Naive thymus-derived CD4-positive, alpha-beta T cell (primary cell): Measurements from ENCODE around the gene PPP1R12B. TPM values are rescaled to one million over a fixed set of nuclear protein-coding genes. Genes with fewer than 3 reads are reported as not detected.
"Not testable (repeated sequence)": the region's sequence is repeated elsewhere in the genome, so short reads cannot be mapped to it uniquely, and the experiment has no call there.

Source experiments
- ATAC-seq: fragments of 150-1000 bp; cut with Tn5 transposase; 2 replicates; pipeline ENCODE4 v1.10.0; 2021; ENCODE audit warnings: mild to moderate bottlenecking, moderate library complexity
- CTCF ChIA-PET: fragments of 350-600 bp; sonication (Branson Sonifier 250); formaldehyde crosslinking; loops from one replicate; lab custom pipeline; 2021; ENCODE audit warnings: antibody characterized with exemption; lab: Charles Lee
- POLR2A ChIA-PET: fragments of 350-600 bp; sonication (Branson Sonifier 250); formaldehyde crosslinking; loops from one replicate; lab custom pipeline; 2021; ENCODE audit warnings: antibody characterized with exemption, inconsistent platforms; lab: Charles Lee
- DNase-seq, 9 donors: peaks; one replicate each; pipeline versions ENCODE4 v3.0.0 to v3.0.0-alpha.2; 2020 to 2022; ENCODE audit warnings: mixed read lengths in 1 of 9
- H3K27ac ChIP-seq: one replicate; pipeline ENCODE4 v1.7.0; 2013; ENCODE audit warnings: mild to moderate bottlenecking, low read depth, low read length, moderate library complexity
- H3K27me3 ChIP-seq, 2 donors: one replicate each; pipeline ENCODE4 v1.7.0; 2013; ENCODE audit warnings: low read length in 2 of 2, mild to moderate bottlenecking in 2 of 2, moderate library complexity in 2 of 2; ENCODE audit not compliant: control insufficient read depth in 2 of 2, insufficient read depth in 2 of 2
- H3K36me3 ChIP-seq, 3 experiments: 1 replicate in 2 of 3; 2 replicates in 1 of 3; pipeline ENCODE4 v1.7.0; 2013; ENCODE audit warnings: low read length in 3 of 3, mild to moderate bottlenecking in 3 of 3, moderate library complexity in 1 of 3; ENCODE audit not compliant: insufficient read depth in 3 of 3, control insufficient read depth in 2 of 3
- H3K4me1 ChIP-seq, 2 donors: one replicate each; pipeline ENCODE4 v1.7.0; 2013; ENCODE audit warnings: low read length in 2 of 2, mild to moderate bottlenecking in 2 of 2, moderate library complexity in 1 of 2; ENCODE audit not compliant: control insufficient read depth in 2 of 2, insufficient read depth in 2 of 2
- H3K4me3 ChIP-seq: 2 replicates; pipeline ENCODE4 v1.7.0; 2013; ENCODE audit warnings: mild to moderate bottlenecking, low read length
- H3K9me3 ChIP-seq, 3 experiments: 1 replicate in 2 of 3; 2 replicates in 1 of 3; pipeline ENCODE4 v1.7.0; 2013; ENCODE audit warnings: low read length in 3 of 3; ENCODE audit not compliant: control insufficient read depth in 2 of 3
- H3K27ac Mint-ChIP-seq, 9 donors: one replicate each; pipeline ENCODE4 v1.8.0; 2020 to 2022; ENCODE audit warnings: mixed read lengths in 9 of 9, mild to moderate bottlenecking in 8 of 9, moderate library complexity in 5 of 9, inconsistent platforms in 2 of 9
- H3K27me3 Mint-ChIP-seq, 5 donors: one replicate each; pipeline ENCODE4 v1.8.0; 2021 to 2022; ENCODE audit warnings: mixed read lengths in 5 of 5, mild to moderate bottlenecking in 1 of 5
- H3K36me3 Mint-ChIP-seq, 5 donors: one replicate each; pipeline ENCODE4 v1.8.0; 2020 to 2022; ENCODE audit warnings: mixed read lengths in 5 of 5, mild to moderate bottlenecking in 3 of 5, inconsistent platforms in 1 of 5
- H3K4me1 Mint-ChIP-seq, 7 donors: one replicate each; pipeline ENCODE4 v1.8.0; 2020 to 2022; ENCODE audit warnings: mixed read lengths in 7 of 7, mild to moderate bottlenecking in 3 of 7, inconsistent platforms in 1 of 7
- H3K4me3 Mint-ChIP-seq, 10 donors: one replicate each; pipeline ENCODE4 v1.8.0; 2020 to 2022; ENCODE audit warnings: mild to moderate bottlenecking in 10 of 10, mixed read lengths in 10 of 10, moderate library complexity in 6 of 10, inconsistent platforms in 2 of 10
- H3K9me3 Mint-ChIP-seq, 11 donors: one replicate each; pipeline ENCODE4 v1.8.0; 2020 to 2022; ENCODE audit warnings: mixed read lengths in 11 of 11, mild to moderate bottlenecking in 4 of 11, inconsistent platforms in 1 of 11, moderate library complexity in 1 of 11
- intact Hi-C, 2 donors: fragments of 100-400 bp; cut with micrococcal nuclease; formaldehyde crosslinking; loops; one replicate each; pipeline ENCODE4 v1.15.1; 2023
- polyA plus RNA-seq, 2 donors: library from polyadenylated mRNA; unstranded; fragments of 300-500 nt; fragmentation: Illumina TruSeq; gene quantifications; one replicate each; pipeline ENCODE4 v1.2.3, GENCODE V29; 2021
- total RNA-seq, 6 experiments: library from RNA in 5 of 6; stranded (reverse) in 5 of 6; gene quantifications; 1 replicate in 5 of 6; 2 replicates in 1 of 6; pipeline ENCODE4 v1.2.3 and lab custom pipeline; 2021 to 2026

PPP1R12B gene
- total and polyA plus RNA-seq, 7 experiments from 2014 or later = 5.2 to 38.1 (median 26.8) TPM

GRCh38 chr1:202479661-202480060, 131.2 kb downstream of the PPP1R12B start:
- H3K27ac Mint-ChIP-seq, H3K4me3 Mint-ChIP-seq, H3K27ac ChIP-seq, H3K4me3 ChIP-seq, intact Hi-C loops, H3K9me3 ChIP-seq, ATAC-seq, H3K27me3 ChIP-seq, DNase-seq, POLR2A ChIA-PET, H3K4me1 ChIP-seq, H3K36me3 ChIP-seq, CTCF ChIA-PET: not testable (repeated sequence)
- H3K27me3 Mint-ChIP-seq = peaks cover 0 to 24% (median 0%) of the 10 kb centered on the region in 5 donors
- H3K36me3 Mint-ChIP-seq = peaks cover 3 to 47% (median 36%) of the 10 kb centered on the region in 5 donors
- peaks cover 0 to 16% (median 4%) of the 10 kb centered on the region in 11 donors for H3K9me3 Mint-ChIP-seq
- H3K4me1 Mint-ChIP-seq = peaks cover 13 to 34% (median 20%) of the 10 kb centered on the region in 7 donors

- DNase-seq, H3K27ac Mint-ChIP-seq, H3K4me3 Mint-ChIP-seq, ATAC-seq, H3K36me3 ChIP-seq, H3K4me1 ChIP-seq, H3K27ac ChIP-seq, H3K4me3 ChIP-seq, CTCF ChIA-PET, H3K9me3 ChIP-seq, POLR2A ChIA-PET, intact Hi-C loops, H3K27me3 ChIP-seq: not testable (repeated sequence)
- Mint-ChIP-seq H3K27me3 (peaks cover 0 to 24% (median 0%) of the 10 kb centered on the region in 5 donors), H3K36me3 (peaks cover 3 to 52% (median 43%) of the 10 kb centered on the region in 5 donors), H3K9me3 (peaks cover 0 to 25% (median 9%) of the 10 kb centered on the region in 11 donors), H3K4me1 (peaks cover 13 to 39% (median 21%) of the 10 kb centered on the region in 7 donors)
These were observed 132.1 kb downstream of the PPP1R12B start for GRCh38 chr1:202480640-202481039.

GRCh38 chr1:202483362-202483761, 134.9 kb downstream of the PPP1R12B start:
- ATAC-seq, intact Hi-C loops, POLR2A ChIA-PET, DNase-seq, H3K9me3 ChIP-seq, H3K27ac Mint-ChIP-seq, H3K27me3 ChIP-seq, H3K36me3 ChIP-seq, H3K4me3 ChIP-seq, CTCF ChIA-PET, H3K27ac ChIP-seq, H3K4me1 ChIP-seq: not testable (repeated sequence)
- H3K9me3 Mint-ChIP-seq = peaks cover 0 to 25% (median 9%) of the 10 kb centered on the region in 11 donors
- peak overlapping the region in 4 of 10 donors; percentile 1 to 23 (median 14) for H3K4me3 Mint-ChIP-seq
- H3K36me3 Mint-ChIP-seq = peaks cover 3 to 57% (median 47%) of the 10 kb centered on the region in 5 donors
- H3K27me3 Mint-ChIP-seq = peaks cover 0 to 24% (median 0%) of the 10 kb centered on the region in 5 donors
- peaks cover 13 to 44% (median 21%) of the 10 kb centered on the region in 7 donors for H3K4me1 Mint-ChIP-seq

- peak; percentile 48 for ATAC-seq
These were observed 135.5 kb downstream of the PPP1R12B start for GRCh38 chr1:202484032-202484431.

GRCh38 chr1:202484820-202485219, 136.3 kb downstream of the PPP1R12B start:
- H3K4me1 ChIP-seq, intact Hi-C loops, H3K4me3 Mint-ChIP-seq, H3K36me3 ChIP-seq, DNase-seq, H3K4me3 ChIP-seq, H3K27ac Mint-ChIP-seq, H3K9me3 ChIP-seq, POLR2A ChIA-PET, CTCF ChIA-PET, H3K27ac ChIP-seq, H3K27me3 ChIP-seq, ATAC-seq: not testable (repeated sequence)
- Mint-ChIP-seq H3K9me3 (peaks cover 0 to 25% (median 9%) of the 10 kb centered on the region in 11 donors), H3K36me3 (peaks cover 7 to 66% (median 47%) of the 10 kb centered on the region in 5 donors), H3K27me3 (peaks cover 0 to 20% (median 0%) of the 10 kb centered on the region in 5 donors), H3K4me1 (peaks cover 13 to 39% (median 21%) of the 10 kb centered on the region in 7 donors)

More at GRCh38 chr1:202484032-202484431, 135.5 kb downstream of the PPP1R12B start:
- H3K9me3 ChIP-seq, H3K27ac ChIP-seq, H3K27ac Mint-ChIP-seq, H3K36me3 ChIP-seq, DNase-seq, POLR2A ChIA-PET, H3K27me3 ChIP-seq, CTCF ChIA-PET, H3K4me3 ChIP-seq, H3K4me1 ChIP-seq, intact Hi-C loops: not testable (repeated sequence)
- H3K4me1 Mint-ChIP-seq = peaks cover 13 to 45% (median 21%) of the 10 kb centered on the region in 7 donors
- H3K9me3 Mint-ChIP-seq = peaks cover 0 to 25% (median 9%) of the 10 kb centered on the region in 11 donors
- H3K4me3 Mint-ChIP-seq = peak overlapping the region in 6 of 10 donors; percentile 2 to 43 (median 10)
- H3K36me3 Mint-ChIP-seq = peaks cover 4 to 60% (median 47%) of the 10 kb centered on the region in 5 donors
- H3K27me3 Mint-ChIP-seq = peaks cover 0 to 22% (median 0%) of the 10 kb centered on the region in 5 donors

- ATAC-seq, CTCF ChIA-PET: not testable (repeated sequence)
These were observed 139.7 kb downstream of the PPP1R12B start for GRCh38 chr1:202488178-202488649.

GRCh38 chr1:202489101-202489500, 140.6 kb downstream of the PPP1R12B start:
- H3K9me3 Mint-ChIP-seq = peaks cover 0 to 15% (median 7%) of the 10 kb centered on the region in 11 donors
- CTCF ChIA-PET, ATAC-seq, H3K36me3 ChIP-seq, H3K27ac ChIP-seq, H3K4me3 Mint-ChIP-seq, DNase-seq, POLR2A ChIA-PET, H3K27ac Mint-ChIP-seq, H3K4me3 ChIP-seq, H3K9me3 ChIP-seq, H3K27me3 ChIP-seq, H3K4me1 ChIP-seq, H3K27me3 Mint-ChIP-seq, intact Hi-C loops: not testable (repeated sequence)
- peaks cover 2 to 16% (median 4%) of the 10 kb centered on the region in 7 donors for H3K4me1 Mint-ChIP-seq
- H3K36me3 Mint-ChIP-seq = peaks cover 10 to 66% (median 38%) of the 10 kb centered on the region in 5 donors

More at GRCh38 chr1:202488178-202488649, 139.7 kb downstream of the PPP1R12B start:
- peaks cover 11 to 25% (median 13%) of the 10 kb centered on the region in 7 donors for H3K4me1 Mint-ChIP-seq
- H3K27me3 Mint-ChIP-seq, DNase-seq, H3K27ac ChIP-seq, H3K27me3 ChIP-seq, H3K36me3 ChIP-seq, intact Hi-C loops, H3K4me3 ChIP-seq, H3K9me3 ChIP-seq, POLR2A ChIA-PET, H3K27ac Mint-ChIP-seq, H3K4me1 ChIP-seq, H3K4me3 Mint-ChIP-seq: not testable (repeated sequence)
- H3K36me3 Mint-ChIP-seq = peaks cover 11 to 70% (median 45%) of the 10 kb centered on the region in 5 donors
- H3K9me3 Mint-ChIP-seq = peaks cover 0 to 24% (median 9%) of the 10 kb centered on the region in 11 donors
